Amniotic epithelial cell (primary cell): Measurements from ENCODE around the gene MTHFR.

Experiments
- DNase-seq: peaks from one replicate; pipeline ENCODE4 v3.0.0-alpha.2; 2010; ENCODE audit warnings: low read depth

Gene MTHFR

DNA sequence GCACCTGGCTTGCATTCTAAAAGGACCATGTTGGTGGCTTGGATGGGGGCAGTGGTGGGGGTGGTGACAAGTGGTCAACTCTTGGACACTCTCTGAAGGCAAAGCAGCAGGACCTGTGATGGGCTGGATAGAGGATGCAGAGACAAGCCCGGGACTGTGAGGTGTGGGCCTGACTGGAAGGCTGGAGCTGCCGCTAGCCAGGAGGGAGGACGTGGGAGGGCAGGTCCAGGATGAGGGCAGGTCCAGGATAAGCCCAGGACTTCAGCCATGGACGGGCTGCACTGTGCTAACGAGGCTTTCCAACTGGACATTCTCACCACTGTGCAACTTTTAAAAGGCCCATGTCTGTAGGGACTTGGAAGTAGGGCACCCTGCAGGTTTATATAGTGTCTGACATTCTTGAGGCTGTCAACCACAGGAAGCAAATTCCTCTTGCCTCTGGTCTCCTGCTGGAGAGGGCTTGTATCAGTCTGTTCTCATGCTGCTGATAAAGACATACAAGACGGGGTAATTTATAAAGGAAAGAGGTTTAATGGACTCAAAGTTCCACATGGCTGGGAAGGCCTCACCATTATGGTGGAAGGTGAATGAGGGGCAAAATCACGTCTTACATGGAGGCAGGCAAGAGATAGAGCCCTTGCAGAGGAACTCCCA lies 52.1 kb downstream of the MTHFR start:
- peak; percentile 64 for DNase-seq

- no peak for DNase-seq
These were observed 53.2 kb downstream of the MTHFR start for GRCh38 chr1:11752359-11753088.

DNA sequence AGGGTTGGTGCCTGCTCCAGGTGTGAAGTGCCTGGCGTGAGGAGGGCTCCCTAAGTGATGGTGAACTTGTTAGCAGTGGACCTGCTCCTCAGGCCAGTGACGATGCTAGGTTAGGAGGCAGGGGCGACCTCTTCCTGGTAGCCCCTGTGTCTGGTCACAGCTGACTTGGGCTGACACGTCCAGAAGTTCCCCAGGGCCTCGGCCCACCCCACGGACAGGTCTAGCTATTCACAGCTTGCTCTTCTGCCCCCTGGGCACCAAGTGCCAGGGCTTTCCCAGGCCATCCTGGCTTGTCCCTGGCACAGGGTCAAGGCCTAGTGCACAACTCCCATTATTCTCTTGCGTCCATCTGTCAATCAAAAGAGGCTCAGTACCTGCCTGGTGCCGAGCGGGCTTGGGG lies 54.7 kb downstream of the MTHFR start:
- no peak for DNase-seq

GRCh38 chr1:11749996-11750395 lies 55.8 kb downstream of the MTHFR start:
- no peak for DNase-seq

DNA sequence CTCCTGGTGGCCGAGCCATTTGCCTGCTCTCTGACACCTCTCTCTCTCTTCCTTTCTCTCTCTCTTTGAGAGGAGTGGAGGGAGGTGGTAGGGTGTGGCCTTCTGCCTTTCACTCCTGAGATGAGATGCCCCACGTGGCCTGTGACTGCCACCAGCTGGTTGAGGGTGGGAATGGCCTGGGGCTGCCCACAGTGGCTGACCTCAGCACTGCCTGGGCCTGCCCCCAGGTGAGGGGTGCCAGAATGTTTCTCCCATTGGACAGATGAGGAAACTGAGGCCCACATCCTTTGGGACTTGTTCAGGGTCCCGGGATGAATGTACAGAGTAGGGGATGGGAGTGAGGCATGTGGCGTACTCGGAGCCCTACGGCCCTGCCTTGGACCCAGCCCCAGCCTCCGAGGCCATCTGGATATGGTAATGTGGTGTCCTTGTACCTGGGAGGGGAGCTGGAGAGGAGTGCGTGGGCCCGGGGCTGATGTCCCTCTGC lies 56.5 kb downstream of the MTHFR start:
- DNase-seq: peak; percentile 34

DNA sequence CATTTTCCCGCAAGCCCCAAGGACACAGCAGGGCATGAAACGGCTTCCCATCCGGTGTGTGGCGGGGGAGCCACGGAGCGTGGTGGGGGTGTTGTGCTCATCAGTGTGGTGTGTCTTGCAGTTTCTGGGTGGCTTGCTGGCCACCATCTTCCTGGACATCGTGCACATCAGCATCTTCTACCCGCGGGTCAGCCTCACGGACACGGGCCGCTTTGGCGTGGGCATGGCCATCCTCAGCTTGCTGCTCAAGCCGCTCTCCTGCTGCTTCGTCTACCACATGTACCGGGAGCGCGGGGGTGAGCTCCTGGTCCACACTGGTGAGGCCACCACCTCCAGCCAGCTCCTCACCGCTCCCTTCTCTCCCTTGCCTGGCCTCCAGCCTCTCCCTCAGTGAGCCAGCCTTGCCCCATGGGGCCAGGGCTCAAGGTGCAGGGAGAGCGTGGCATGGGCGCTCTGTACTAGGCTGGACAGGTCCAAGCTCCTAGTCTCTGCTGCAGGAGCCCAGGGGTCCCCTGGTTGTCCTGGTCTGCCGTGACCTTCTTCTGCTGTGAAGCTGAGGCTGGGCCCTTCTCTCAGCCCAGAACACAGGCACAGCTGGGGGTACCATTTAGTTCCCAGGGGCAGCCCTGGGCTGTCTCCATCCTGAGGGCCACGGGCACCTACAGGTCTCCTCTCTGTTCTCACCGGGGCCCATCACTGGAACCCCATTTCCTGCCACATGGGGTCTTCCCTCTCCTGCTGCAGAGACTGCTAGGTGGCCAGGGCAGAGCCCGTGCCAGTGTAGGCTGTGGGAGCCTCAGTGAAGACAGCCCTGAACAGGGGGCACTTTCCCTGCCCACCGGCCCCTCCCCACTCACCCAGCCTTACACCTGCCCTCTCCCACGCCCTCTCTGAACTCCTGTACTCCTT lies 57.2 kb downstream of the MTHFR start:
- DNase-seq: no peak

DNA sequence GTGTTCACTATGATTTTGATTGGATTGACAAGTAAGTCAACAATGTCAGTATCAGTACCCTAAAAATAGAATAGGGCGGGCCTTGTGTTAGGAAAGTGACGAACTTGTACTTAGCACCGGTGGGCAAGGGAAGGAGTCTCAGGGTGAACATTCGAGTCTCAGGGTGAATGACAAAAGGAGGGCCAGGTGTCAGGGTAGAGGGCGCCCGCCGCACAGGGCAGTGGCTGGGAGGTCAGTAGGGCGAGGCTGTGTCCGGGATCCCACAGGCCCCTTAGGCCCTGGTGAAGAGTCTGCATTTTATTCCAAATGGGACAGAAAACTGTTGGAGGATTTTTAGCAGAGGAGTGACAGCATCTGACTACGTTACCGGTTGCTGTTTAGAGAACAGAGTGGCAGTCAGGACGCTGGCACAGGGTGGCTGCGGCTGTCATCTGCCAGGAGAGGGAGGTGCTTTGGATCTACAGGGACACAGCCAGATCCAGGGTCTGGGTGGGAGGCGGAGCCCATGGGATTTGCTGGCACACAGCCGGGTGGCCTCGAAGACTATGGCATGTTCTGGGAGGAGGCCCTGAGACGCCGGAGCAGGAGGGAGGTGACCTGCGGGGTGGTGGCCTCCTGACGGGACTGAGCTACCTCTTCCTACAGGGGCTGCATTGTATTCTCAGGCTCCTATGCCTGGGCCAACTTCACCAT lies 58.8 kb downstream of the MTHFR start:
- DNase-seq: no peak

GRCh38 chr1:11746092-11746491 lies 59.7 kb downstream of the MTHFR start:
- peak; percentile 23 for DNase-seq

DNA sequence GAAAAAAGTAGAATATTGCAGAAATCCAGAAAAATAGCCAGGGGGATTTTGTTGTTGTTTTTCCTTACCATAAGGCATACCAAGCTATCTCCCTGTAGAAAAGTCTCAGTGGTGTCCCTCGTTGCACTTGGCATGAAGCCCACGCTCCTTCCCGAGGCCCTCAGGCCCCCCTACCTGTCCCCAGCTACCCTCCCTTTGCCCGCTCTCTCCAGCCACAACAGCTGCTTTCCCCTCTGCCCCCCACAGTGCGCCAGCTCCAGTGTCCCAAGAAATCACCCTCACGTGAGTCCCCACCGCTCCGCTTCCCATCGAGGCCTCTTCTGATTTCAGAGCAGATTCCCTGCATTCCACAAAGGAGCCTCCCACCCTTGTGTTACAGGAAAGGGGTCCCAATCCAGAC lies 61.5 kb downstream of the MTHFR start:
- DNase-seq: no peak

GRCh38 chr1:11741919-11742558 lies 63.7 kb downstream of the MTHFR start:
- peak; percentile 16 for DNase-seq

DNA sequence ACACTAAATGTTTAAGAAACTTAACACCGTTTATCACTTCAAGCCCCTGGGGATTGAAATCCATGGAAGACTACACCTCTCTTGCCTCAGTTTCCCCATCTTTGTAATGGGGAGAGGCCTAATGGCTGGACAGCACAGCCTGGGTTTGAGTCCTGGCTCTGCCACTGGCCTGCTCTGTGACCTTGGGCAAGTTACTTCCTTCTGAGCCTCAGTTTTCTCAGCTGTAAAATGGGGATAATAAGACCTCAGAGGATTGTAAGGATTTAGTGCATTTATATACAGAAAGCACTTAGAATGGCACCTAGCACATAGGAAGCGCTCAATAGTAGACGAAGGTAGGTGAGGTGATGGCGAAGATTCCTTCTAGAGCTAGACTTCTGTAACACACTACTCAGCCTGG lies 64.3 kb downstream of the MTHFR start:
- DNase-seq: no peak

- DNase-seq: peak; percentile 13
These were observed 65.2 kb downstream of the MTHFR start for GRCh38 chr1:11740258-11741192.

DNA sequence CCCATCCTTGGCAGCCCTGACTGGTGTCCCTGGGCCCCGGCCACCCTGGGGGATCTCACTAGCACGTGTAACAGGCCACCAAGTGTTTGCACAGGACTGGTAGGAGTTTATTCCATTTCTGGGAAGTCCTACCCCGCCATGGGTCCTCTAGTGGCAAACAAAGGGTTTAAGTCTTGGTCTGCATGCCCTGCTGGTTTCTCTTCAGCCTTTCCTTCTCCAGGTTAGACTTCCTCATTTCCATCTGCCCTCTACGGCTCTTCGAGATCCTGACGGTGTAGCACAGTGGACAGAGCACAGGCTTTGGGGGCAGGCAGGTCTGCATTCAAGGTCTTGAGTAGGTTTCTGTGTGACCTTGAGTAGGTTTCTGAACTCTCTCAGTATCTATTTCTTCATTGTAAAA lies 67.0 kb downstream of the MTHFR start:
- no peak for DNase-seq

- DNase-seq: no peak
These were observed 67.7 kb downstream of the MTHFR start for GRCh38 chr1:11738096-11738495.

- peak; percentile 94 for DNase-seq
These were observed 68.8 kb downstream of the MTHFR start for GRCh38 chr1:11736746-11737639.

DNA sequence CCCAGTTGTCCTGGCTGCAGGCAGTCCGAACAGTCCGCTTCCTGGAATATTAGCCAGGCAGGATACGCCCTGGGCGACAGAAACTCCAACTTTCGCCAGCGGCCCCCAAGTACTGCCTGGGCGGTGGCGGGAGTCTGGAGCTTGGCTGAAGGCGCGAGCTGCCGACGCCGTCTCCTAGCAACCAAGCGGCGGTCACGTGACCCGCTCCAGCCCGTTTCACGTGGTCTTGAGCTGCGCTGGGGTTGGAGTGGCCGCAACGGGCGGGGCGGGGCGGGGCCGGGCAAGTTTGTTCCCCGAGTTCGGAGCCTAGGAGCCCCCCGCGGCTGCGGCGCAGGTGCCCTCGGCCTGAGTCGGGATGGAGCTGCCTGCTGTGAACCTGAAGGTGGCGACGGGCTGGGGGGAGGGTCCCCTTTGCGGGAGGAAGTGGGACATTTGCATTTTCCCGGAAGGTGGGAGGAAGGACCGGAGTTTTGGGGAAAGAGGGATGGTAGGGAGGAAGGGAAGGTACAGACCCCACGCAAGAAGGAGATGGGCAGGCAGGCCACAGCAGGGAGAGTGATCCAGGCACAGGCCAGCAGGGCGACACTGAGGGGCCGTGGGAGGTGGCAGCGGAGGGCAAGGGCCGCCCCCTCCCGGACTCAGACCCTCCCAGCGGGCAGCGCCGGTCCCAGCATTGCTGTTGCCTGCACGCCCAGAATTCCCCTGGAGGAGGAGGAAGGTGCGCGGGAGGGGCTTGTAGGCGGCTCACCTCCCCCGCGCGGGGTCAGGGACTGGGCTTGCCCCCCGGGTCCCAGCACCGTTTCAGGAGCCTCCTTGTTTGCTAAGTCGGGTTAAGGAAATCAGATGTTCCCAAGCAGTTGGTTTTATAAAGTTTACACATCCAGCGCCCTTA lies 69.7 kb downstream of the MTHFR start, which contains the start of gene AGTRAP:
AGTRAP (plus strand) TSS at position 283 of the 892 bp plus-strand sequence; CDS start at position 356, 73 bp downstream.
- DNase-seq: peak; percentile 81
